GM12801 (cell line): ENCODE measurements around the gene FARSB.

Experiments used
- CTCF ChIP-seq: IDR thresholded peaks from one replicate; pipeline ENCODE4 v1.5.1; 2011; ENCODE audit warnings: control low read depth; ENCODE audit not compliant: insufficient read length; ENCODE audit errors: extremely low read depth

Gene FARSB

GRCh38 chr2:222545823-222546795 is 109.8 kb downstream of the FARSB start:
- no peak for TF ChIP-seq CTCF

GRCh38 chr2:222544661-222545060 is 111.2 kb downstream of the FARSB start:
- TF ChIP-seq CTCF, result no peak

- no peak for TF ChIP-seq CTCF
These were observed 117.4 kb downstream of the FARSB start for GRCh38 chr2:222538535-222538934.

GRCh38 chr2:222535477-222535876 is 120.4 kb downstream of the FARSB start:
- TF ChIP-seq CTCF, result no peak

GRCh38 chr2:222532315-222532714 is 123.6 kb downstream of the FARSB start:
- no peak for TF ChIP-seq CTCF

GRCh38 chr2:222526480-222527277 is 129.2 kb downstream of the FARSB start:
- no peak for TF ChIP-seq CTCF

- TF ChIP-seq CTCF, result no peak
These were observed 130.1 kb downstream of the FARSB start for GRCh38 chr2:222525811-222526210.
